WI38 (cell line): ENCODE results near the gene SPATA17.
A peak's percentile ranks its signal among the peaks of the same experiment; 100 is the strongest.

Source experiments
- H3K4me3 ChIP-seq: 2 replicates; pipeline ENCODE4 v1.5.1; 2011; ENCODE audit warnings: low read depth, mild to moderate bottlenecking, control low read depth, low read length
- TF ChIP-seq, protein P1 (sequence below): IDR thresholded peaks from 2 replicates; pipeline ENCODE4 v1.5.1; 2012; ENCODE audit warnings: low read depth, mild to moderate bottlenecking, control low read depth, low read length

The SPATA17 gene

DNA sequence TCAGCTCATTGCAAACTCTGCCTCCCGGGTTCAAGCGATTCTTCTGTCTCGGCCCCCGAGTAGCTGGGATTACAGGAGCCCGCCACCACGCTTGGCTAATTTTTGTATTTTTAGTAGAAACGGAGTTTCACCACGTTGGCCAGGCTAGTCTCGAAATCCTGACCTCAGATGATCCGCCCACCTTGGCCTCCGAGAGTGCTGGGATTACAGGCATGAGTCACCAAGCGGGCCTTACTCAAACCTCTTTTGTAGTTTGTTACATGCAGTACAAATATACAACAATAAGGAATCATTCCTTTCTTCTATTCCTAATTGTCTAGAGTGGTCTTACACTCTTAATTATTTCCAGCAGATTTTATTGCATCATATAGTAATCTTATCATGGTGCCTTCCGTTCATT is 16.6 kb downstream of the SPATA17 start:
- H3K4me3 ChIP-seq = no peak overlapping the region
- TF ChIP-seq, protein P1, sequence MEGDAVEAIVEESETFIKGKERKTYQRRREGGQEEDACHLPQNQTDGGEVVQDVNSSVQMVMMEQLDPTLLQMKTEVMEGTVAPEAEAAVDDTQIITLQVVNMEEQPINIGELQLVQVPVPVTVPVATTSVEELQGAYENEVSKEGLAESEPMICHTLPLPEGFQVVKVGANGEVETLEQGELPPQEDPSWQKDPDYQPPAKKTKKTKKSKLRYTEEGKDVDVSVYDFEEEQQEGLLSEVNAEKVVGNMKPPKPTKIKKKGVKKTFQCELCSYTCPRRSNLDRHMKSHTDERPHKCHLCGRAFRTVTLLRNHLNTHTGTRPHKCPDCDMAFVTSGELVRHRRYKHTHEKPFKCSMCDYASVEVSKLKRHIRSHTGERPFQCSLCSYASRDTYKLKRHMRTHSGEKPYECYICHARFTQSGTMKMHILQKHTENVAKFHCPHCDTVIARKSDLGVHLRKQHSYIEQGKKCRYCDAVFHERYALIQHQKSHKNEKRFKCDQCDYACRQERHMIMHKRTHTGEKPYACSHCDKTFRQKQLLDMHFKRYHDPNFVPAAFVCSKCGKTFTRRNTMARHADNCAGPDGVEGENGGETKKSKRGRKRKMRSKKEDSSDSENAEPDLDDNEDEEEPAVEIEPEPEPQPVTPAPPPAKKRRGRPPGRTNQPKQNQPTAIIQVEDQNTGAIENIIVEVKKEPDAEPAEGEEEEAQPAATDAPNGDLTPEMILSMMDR = no peak

DNA sequence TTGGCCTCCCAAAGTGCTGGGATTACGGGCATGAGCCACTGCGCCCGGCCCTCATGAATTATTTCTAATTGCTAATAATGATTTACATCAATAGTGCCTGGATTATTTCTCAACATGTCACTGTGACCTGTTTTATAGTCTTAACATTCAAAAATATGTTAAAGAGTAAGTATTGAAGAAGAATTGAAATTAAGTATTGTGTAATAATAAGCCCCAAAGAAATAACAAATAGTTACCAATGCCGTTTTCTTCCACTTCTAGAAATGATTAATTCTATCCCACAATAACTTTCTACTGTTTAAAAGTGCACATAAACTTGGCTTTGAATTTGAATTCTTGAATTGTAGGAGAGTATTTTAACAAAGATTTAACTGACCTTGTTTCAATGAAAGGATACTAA is 19.5 kb downstream of the SPATA17 start:
- TF ChIP-seq, protein P1 = no peak
- no peak overlapping the region for H3K4me3 ChIP-seq

DNA sequence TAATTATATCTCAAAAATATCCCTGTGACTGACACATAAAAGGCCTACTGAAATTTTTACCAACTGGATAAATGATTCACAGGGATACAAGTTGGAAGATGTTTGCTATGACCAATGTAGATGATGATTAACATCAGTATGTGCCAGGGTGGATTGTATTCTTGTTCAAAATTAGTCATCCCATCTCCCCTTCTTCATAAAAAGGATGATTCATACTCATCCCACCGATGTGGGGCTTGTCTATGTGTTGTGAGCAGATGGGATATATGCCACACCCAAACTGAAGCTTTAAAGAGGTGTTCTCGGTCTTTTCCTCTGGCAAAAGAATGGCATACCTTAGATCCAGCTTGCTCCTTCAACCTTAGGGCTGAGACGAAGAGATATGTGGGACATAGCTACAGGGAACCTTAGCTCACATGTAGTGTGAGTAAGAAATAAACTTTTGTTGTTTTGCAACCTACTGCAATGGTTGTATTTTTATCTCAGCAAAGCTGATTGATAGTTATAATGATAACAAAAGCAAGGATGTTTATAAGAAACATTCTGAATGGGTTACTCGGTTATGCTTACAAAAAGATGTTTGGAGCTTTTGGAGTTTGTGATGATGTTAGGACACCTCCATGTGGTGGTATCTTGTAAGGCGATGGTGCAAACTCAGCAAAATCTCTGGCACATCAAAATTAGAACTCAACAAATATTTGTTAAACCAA is 29.4 kb downstream of the SPATA17 start:
- peak overlapping the region; percentile 7; the same call in 1 of the 2 replicates for H3K4me3 ChIP-seq

DNA sequence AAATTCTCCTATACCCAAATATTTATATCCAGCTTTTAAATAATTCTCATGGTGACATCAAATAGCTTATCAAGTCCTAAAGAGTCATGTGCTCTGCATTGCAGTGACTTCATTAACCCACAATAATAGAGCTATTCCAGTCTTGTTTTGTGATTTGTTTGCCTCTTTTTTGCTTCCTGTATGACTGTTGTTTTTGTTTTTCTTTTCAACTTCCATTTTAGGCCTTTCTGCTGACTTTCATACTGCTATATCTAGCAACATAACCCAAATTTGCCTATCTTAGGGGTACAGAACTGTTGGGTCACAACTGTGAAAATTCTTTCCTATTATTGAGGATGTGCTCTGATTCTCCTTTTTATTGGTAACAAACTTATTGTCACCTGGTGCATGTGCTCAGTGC is 30.3 kb downstream of the SPATA17 start:
- TF ChIP-seq, protein P1 = no peak
- no peak overlapping the region for H3K4me3 ChIP-seq

More for the DNA sequence above, 29.4 kb downstream of the SPATA17 start:
- TF ChIP-seq, protein P1 = no peak; the same call in 1 of the 2 replicates

DNA sequence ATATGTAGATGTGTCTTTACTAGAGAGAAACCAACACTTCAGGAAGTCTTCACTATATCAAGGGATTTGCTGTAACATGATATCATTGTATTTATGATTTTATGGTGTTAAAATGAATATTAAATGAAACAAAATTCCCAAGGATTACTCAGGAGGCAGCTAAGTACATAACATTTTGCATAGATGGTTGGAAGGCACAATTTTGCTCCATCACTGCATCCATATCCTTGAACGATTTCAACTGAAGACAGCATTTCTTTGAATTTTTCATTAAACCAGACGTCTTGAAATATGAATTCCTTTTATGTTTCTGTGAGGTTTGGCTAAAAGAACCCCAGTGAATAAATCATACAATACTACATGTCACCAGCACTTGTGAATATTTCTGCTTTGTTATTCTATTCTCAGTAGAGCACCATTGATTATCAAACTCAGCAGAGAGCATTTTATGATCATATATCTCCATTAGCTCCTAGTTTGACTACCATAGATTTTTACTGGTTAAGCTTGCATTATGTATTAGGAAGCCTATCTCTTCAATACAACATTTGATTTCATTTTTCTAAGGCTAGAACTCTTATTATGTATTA is 37.3 kb downstream of the SPATA17 start:
- TF ChIP-seq, protein P1 = no peak
- no peak overlapping the region for H3K4me3 ChIP-seq

DNA sequence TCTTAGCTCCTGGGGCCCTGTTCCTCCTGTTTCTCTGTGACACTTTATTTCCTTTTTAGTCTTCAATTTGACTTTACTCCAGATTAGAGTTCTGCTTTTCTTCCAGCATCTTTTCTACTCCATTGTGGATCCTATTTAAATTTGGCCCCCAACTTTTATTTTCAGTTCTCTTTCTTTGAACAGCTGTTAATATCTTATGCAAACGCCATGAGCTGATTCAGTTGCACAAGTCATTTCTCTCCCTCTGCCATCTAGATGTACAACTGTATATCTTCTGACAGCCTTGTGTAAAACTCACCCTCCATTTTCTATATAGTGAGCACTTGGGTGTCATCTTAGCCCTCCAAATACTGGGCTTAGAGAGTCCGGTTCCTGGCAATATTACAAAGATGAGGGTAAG is 42.2 kb downstream of the SPATA17 start:
- TF ChIP-seq, protein P1 = no peak
- no peak overlapping the region for H3K4me3 ChIP-seq

DNA sequence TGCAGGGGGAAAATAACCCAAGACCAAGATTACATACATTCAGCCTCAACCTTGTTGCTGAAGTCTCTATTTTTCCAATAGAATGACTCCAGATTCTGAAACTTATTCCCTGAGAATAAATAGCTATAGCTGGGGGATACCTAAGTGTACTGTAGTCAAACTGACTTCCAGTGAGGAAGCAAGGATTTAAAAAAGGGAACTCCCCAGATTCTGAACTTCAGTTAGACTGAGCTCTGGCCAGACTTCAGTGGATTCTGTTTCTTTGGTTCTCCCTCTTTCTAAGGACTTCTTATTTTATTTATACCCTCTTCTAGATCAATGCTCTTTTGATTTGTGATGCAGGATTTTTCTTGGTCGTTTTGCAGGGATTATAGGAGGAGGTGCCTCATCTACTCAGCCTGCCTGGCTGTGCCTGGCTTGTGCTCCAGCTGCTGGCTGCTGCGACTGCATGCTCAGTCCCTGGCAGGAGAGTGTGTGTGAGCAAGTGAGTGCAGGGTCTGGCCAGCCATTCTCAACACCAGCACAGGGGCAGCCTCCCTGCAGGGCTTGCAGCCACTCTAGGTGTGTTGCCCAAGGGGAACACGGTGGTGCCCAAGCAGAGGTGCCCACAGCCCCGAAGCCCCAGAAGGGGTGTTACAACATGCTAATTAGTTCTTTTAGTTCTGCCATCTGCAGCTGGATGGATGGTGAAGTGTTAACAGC is 43.0 kb downstream of the SPATA17 start:
- TF ChIP-seq, protein P1 = no peak
- H3K4me3 ChIP-seq = no peak overlapping the region
